HG03060 (cell line): ENCODE data around the gene DRD4.

Source experiments
- ATAC-seq: cut with Tn5 transposase; IDR thresholded peaks from one replicate; pipeline ENCODE4 v1.9.1; 2021; ENCODE audit warnings: low read depth, moderate number of reproducible peaks; ENCODE audit not compliant: unreplicated experiment

Gene DRD4

GRCh38 chr11:636511-637332 is at the start of gene DRD4:
Gene DRD4, plus strand, starts transcription at chr11:637269. Its CDS starts 36 bp downstream, at chr11:637305.
- ATAC-seq, result no peak

GRCh38 chr11:587546-587945 is 49.5 kb upstream of the DRD4 start:
- ATAC-seq, result no peak

DNA sequence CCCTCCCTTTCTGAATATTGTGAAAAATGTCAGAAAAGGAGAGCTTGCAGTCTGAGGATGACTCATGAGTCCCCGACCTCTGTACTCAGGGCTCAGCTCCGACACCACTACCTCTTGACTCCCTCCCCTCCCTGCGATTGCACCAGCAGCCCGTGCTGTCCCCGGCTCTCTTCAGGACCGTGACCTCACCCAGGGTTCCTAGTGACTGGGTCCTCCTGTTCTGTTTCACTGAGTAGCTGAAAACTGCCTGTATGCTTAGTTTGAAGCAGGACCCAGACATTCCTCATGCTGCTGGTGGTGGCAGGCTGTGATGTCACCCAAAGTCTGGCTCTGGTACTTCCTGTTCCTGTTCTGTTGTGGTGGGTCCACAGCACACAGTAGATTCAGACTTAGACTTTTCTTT is 49.1 kb upstream of the DRD4 start:
- no peak for ATAC-seq

DNA sequence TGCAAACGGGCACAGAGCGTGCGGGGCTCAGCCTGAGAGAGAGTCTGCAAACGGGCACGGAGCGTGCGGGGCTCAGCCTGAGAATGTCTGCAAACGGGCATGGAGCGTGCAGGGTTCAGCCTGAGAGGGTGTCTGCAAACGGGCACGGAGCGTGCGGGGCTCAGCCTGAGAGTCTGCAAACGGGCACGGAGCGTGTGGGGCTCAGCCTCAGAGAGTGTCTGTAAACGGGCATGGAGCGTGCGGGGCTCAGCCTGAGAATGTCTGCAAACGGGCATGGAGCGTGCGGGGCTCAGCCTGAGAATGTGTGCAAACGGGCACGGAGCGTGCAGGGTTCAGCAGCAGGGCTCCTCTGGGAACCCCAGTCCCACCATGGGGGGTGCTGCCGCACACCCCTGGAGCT is 47.3 kb upstream of the DRD4 start:
- no peak for ATAC-seq

GRCh38 chr11:590997-591396 is 46.1 kb upstream of the DRD4 start:
- no peak for ATAC-seq

GRCh38 chr11:592501-592900 is 44.6 kb upstream of the DRD4 start:
- no peak for ATAC-seq

DNA sequence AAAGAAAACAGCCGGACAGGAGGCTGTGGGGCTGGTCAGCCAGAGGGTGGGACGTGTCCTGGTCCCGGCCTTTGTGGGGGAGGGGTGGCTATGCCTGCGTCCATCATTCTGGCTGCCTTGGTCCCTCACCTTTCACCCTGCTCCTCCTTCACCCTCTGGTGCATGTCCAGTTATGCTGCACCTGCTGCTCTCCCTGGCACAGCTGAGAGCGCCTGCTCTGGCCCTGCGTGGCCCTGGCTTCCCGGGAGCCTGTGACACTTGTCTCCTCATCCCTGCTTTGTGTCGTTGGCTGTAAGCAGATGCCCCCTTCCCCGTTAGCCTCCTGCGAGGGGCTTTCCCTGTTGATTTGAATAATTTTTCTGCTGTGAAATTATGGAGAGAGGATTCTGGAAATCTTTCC is 44.2 kb upstream of the DRD4 start:
- no peak for ATAC-seq

DNA sequence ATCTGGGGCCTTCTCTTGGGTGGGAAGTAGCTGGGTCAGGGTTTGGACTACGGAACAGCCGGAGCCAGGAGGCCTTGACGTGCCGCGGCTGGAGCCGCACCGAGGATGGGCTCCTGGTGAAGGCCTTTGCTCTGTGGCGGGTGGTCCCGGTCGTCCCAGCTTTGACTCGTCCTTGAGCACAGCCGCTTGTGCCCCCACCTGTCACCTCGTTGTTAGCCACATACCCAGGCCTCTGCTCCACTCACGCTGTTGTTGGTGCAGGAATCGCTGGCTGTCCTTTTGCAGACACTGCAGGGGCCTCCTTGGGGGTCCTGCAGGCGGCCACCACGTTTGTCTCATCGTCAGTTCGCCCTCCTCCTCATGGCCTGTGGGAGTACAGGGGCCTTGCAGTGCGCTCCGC is 43.7 kb upstream of the DRD4 start:
- no peak for ATAC-seq

DNA sequence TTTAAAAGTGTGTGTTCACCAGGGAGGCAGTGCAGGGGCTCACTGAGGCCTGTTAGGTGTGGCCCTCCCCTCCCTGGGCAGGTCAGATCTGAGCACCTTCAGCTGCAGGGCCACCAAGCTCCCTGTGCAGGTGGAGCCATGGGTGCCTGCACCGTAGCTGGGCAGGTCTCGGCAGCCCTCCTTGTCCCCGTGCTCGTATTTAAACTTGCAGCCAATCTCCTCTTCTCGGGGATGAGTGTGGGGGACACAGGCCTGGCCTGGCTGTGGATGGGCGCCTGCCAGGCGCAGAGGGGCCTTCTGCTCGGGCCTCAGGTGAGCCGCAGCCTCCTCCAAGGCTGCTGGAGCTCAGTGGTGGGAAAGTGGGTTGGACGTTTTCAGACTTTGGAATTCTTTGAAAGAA is 41.7 kb upstream of the DRD4 start:
- ATAC-seq, result no peak

GRCh38 chr11:596374-596773 is 40.7 kb upstream of the DRD4 start:
- ATAC-seq, result no peak

DNA sequence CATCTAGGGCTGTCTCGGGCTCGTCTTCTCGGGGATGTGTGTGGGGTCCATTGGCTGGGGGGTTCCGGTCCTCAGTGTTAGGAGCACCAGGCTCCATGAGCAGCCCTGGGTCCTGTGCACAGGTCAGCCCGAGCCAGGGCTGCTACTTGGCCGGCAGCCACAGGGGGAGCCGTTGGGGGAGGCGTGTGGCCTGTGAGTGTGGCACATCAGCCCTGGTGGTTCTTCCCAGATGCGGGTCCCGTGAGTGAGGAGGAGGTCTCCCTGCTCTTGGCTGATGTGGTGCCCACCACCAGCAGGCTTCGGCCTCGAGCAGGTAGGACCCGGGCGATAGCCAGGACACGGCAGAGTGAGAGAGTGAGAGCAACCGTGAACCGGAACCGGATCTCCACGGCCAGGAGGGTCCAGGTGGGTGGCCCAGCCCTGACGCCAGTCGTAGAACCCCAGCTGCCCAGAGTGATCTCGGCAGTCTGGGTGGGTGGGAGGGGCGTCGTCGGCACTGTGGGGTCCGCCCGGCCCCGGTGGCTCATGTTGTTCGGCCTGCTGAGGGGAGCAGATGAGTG is 39.8 kb upstream of the DRD4 start:
- no peak for ATAC-seq

DNA sequence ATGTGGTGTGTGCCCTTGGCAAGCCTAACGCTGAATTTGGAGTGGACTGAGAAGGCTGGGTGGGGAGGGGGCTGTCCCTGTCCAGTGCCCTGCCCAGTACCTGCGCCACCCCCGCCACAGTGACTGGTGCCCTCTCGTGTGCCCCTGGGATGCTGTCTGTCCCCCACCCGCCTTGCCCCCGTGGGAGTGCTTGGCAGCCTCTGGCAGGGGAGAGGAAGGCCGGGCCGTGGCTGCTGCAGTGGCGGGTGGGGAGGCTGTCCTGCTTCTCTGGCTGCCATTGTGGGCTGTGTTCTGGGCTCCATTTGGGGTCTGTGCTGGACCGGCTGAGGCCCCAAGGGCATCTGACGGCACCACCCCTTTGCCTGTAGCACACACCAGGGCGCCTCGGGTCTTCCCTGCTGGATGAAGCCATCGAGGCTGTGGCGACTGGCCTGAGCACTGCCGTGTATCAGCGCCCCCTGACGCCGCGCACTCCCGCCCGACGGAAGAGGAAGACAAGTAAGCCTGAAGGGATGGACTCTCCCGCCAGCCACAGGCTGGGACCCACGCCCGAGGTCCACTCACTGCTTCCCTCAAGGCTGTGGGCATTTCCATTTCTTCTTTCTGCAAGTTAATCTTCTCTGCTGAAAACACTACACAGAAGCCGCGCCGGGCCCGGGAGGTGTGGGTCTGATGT is 38.9 kb upstream of the DRD4 start:
- no peak for ATAC-seq

- ATAC-seq, result no peak
Measured at GRCh38 chr11:601573-602245, 35.4 kb upstream of the DRD4 start.

DNA sequence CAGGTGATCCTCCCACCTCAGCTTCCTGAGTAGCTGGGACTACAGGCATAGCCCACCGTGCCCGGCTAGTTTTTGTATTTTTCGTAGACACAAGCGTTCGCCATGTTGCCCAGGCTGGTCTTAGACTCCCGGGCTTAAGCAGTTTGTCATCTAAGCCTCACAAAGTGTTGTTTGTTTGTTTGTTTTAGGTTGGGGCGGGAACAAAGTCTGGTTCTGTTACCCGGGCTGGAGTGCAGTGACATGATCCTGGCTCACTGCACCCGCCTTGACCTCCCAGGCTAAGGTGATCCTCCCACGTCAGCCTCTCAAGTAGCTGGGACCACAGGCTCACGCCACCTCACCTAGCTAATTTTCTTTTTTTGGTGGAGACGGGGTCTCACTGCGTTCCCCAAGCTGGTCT is 33.9 kb upstream of the DRD4 start:
- ATAC-seq, result no peak

- ATAC-seq, result no peak
Measured at GRCh38 chr11:605286-606129, 31.6 kb upstream of the DRD4 start.

GRCh38 chr11:606245-606644 is 30.8 kb upstream of the DRD4 start:
- no peak for ATAC-seq

DNA sequence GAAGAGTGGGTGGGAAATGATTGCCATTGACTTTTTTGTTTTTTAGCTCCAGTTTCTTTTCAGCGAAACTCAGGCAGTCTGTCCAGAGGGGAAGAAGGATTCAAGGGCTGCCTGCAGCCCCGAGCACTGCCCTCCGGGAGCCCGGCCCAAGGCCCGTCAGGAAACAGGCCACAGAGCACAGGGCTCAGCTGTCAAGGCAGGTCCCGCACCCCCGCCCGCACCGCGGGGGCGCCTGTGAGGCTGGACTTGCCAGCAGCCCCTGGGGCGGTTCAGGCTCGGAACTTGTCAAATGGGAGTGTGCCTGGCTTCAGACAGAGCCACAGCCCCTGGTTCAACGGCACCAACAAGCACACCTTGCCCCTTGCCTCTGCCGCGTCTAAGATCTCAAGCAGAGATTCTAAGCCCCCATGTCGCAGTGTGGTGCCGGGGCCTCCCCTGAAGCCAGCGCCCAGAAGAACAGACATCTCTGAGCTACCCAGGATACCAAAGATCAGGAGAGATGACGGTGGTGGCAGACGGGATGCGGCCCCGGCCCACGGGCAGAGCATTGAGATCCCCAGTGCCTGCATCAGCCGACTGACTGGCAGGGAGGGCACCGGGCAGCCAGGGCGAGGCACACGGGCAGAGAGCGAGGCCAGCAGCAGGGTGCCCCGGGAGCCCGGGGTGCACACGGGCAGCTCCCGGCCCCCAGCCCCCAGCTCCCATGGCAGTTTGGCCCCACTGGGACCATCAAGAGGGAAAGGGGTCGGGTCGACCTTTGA is 29.9 kb upstream of the DRD4 start:
- ATAC-seq, result no peak

DNA sequence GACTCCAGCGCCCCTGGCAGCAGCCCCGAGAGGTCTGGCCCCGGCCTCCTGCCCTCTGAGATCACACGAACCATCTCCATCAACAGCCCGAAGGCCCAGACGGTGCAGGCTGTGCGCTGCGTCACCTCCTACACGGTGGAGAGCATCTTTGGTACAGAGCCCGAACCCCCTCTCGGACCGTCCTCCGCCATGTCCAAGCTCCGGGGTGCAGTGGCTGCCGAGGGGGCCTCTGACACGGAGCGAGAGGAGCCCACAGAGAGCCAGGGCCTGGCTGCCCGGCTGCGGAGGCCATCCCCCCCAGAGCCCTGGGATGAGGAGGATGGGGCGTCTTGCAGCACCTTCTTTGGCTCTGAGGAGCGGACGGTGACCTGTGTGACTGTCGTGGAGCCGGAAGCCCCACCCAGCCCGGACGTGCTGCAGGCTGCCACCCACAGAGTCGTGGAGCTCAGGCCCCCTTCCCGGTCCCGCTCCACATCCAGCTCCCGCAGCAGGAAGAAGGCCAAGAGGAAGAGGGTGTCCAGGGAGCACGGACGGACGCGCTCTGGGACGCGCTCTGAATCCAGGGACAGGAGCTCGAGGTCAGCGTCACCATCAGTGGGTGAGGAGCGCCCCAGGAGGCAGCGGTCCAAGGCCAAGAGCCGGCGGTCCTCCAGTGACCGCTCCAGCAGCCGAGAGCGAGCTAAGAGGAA is 29.0 kb upstream of the DRD4 start:
- no peak for ATAC-seq

- ATAC-seq, result no peak
Measured at GRCh38 chr11:608791-609251, 28.2 kb upstream of the DRD4 start.
